Stimulated activated CD8-positive, alpha-beta memory T cell treated with anti-CD3 and anti-CD28 coated beads, Interleukin-15, amount 100 ng/mL, for 1 hour (primary cell): ENCODE data around the gene SLC4A4.

ENCODE experiments used
- DNase-seq: peaks from one replicate; pipeline ENCODE4 v3.0.0-alpha.2; 2020; ENCODE audit warnings: low read depth

The SLC4A4 gene

GRCh38 chr4:71540749-71541269 is 202.0 kb downstream of the SLC4A4 start:
- no peak for DNase-seq

DNA sequence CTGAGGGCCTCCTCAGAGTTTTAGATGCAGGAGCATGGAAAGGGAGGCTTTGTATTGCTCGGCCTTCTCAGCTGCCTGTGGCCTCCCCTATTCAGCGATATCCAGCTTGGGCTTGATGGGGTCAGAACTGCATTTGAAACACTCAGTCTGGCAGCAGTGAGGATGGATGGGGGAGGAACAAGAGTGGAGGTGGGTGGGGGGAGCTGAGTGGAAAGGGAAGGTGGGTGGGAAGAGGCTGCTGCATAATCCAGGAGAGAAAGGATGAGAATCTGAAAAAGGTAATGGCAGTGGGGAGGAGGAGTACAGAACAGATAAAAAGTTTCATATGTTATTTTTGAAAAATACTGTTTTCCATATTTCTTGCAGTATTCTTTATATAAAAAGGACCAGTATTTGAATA is 202.7 kb downstream of the SLC4A4 start:
- DNase-seq: no peak

DNA sequence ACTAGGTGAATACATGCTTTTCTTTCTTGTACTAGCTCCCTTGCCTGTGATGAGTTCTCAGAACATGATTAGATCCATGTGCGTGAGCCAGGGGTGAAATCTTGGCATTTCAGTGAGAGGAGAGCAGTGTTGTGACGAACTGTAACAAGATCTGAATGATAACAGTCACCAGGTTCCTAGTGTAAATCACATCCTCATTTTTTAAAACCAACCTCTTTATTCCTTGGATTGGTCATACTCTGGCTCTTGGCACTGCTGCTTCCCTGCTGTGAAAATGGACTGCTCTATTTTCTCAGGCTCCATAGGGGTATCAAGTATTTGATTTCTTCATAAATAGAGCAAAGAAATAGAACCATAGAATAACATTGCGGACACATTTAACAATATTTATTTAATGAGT is 206.3 kb downstream of the SLC4A4 start:
- DNase-seq: no peak

DNA sequence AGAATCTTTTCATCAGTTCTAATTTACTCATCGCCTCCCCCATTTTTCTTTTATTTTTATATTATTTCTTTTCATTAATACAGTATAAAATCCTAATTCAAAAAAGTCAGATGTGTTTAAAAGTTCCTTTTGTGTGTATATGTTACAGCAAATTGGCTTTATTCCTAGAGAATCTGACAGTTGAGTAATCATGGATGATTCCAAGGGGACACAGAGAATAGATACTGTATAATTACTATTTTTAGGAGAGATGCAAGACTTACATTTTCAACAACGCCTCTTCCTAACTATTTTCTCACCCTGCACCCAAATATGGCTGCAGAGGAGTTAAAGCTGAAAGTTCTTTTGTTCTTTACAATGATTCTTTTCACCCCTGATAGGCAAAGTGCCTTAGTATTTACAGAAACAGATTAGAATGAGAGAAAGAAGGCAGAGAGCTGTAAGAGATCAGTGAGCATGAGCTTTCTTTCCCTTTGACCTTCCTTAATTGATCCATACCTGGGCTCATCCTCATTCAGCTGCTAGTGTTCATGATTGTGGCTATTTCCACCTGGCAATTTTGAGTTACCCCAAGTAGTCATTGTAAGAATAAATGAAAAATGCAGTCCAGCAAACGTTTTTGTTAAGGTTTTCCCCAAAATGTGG is 210.8 kb downstream of the SLC4A4 start:
- DNase-seq: no peak

DNA sequence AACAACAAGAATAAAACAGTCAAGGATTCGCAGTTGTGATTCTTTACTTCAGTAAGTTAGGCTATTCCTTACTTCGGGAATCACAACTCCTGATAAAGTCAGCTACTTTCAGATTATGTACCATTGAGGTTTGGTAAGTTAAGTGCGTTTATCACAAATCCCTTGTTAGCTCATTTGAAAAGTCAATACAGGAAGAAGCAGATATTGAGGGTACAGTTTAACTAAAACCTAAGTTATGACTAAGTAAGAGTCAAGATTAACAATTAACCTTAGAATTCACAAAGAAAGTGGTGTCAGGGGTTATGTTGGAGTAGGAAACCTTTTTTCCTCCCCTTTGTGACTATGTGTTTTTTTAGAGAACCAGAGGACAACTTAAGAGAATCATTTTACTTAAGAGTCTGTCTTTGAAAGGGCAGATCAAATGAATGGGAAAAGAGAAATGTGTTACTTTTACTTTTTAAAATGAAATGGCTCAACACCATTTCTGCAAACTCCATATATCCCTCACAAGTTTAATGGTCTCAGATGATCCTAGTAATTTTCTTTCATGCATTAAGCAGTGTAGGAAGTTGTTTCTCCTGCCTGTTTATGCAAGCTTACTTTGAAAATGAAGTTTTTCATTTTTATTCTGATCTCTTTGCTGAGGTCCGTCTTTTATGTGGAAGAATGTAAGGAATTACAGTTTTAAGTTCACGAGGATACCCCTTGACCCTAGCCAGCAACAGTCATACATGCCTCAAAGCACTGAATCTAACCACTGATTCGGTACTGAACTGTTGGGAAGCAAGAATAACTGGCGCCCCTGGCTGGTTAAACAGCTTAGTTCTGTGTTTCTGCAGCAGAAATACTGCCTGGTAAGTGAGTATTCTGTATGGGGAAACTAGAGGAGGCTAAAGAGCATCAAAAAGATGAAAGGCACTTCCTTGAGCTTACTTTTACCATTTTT is 211.7 kb downstream of the SLC4A4 start:
- no peak for DNase-seq

- no peak for DNase-seq
These were observed 214.8 kb downstream of the SLC4A4 start for GRCh38 chr4:71553605-71554004.

DNA sequence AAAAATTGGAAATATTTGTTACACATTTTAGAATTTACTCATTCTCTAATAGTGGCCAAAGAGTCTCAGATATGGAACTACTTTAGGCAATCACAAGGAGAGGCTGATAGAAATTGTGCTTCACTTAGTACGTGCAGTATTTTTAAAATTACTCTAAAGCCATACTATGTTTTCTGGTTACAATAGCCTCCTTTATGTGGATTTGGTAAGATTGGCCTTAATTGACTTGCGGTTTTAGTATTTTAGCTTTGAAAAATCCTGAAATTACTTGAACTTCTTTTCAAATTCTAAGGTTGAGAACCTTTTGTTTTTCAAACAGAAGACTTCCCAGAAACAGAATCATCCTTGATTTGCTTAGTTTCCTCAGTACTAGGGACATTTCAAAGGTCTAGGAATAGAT is 215.2 kb downstream of the SLC4A4 start:
- no peak for DNase-seq

DNA sequence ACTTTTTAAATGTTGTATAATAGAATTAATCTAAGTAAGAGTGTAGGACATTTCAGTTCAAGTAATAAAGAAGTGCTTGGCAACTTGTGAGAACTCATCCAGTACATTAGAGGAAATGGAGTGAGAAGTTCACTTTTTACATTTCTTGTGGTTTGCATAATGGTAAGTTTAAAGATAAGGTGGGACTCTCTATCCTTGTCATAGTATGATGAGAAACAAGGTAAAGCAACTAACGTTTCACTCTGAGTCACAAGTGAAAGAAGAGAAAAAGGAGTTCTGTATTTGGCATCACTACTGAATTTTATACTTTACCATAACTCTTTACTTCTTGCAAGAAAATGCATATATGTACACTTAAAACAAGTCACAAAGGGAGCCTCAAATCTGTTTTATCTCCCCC is 219.4 kb downstream of the SLC4A4 start:
- DNase-seq: no peak

DNA sequence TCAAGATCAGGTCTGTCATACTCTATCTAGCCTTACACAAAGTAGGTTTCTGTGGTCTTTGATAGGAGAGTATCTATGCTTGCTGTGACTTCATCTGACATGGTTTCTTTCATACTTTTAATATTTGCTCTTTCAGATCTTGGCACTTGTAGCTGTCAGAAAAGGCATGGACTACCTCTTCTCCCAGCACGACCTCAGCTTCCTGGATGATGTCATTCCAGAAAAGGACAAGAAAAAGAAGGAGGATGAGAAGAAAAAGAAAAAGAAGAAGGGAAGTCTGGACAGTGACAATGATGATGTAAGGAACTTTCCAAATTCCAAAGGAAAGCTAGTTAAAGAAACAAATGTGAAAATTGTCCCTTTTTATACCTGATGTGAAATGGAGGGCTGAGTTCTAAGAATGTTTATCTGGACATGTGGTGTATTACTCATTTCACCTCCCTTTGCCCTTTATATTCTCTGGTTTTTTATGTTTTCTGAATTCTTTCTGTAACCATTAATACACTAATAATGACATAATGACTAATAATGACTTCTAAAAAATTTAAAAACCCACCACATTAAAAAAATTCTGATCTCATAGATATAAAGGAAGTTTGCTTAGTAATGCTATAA is 221.2 kb downstream of the SLC4A4 start:
- no peak for DNase-seq

GRCh38 chr4:71564775-71565174 is 226.0 kb downstream of the SLC4A4 start:
- DNase-seq: no peak

- DNase-seq: no peak
These were observed 228.0 kb downstream of the SLC4A4 start for GRCh38 chr4:71566856-71567255.

DNA sequence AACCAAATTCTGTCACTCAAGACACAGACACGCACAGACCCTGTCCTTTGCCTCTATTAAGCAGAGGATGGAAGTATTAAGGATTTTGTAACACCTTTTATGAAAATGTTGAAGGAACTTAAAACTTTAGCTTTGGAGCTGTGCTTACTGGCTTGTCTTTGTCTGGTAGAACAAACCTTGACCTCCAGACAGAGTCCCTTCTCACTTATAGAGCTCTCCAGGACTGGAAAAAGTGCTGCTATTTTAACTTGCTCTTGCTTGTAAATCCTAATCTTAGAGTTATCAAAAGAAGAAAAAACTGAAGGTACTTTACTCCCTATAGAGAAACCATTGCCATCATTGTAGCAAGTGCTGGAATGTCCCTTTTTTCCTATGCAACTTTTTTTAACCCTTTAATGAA is 229.3 kb downstream of the SLC4A4 start:
- DNase-seq: no peak

- DNase-seq: no peak
These were observed 231.7 kb downstream of the SLC4A4 start for GRCh38 chr4:71570492-71570891.

DNA sequence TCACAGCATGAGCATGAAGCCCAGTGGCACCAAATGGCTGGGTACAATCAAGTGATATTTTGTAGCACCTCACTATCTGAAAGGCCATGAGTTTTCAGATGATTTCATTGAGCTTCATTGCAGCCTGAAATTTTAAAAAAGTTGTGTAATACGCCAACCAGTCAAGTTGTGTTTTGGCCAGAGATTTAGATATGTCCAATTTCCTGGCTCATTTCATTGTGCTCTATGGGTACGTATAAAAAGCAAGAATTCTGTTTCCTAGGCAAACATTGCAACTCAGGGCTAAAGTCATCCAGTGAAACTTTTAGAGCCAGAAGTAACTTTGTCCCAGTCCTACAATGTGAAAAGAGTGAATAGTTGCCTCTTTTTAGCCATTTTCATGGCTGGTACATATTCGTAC is 232.5 kb downstream of the SLC4A4 start:
- no peak for DNase-seq

DNA sequence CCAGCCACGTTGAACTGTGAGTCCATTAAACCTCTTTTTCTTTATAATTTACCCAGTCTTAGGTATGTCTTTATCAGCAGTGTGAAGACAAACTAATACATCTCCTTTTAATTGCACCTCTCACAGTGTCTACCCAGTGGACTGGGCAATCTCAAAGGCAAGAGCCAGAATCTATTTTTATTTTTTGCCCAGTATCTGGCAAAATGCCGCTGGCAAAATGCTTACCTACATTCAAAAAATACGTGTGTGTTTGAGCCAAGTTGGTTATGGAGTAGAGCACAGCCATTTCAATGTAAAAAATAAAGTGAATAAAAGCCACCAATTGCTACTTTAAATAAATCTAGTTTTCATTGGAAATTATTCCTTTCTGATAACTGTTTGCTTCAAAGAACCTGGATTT is 245.2 kb downstream of the SLC4A4 start:
- DNase-seq: no peak

GRCh38 chr4:71584585-71584984 is 245.8 kb downstream of the SLC4A4 start:
- DNase-seq: no peak

DNA sequence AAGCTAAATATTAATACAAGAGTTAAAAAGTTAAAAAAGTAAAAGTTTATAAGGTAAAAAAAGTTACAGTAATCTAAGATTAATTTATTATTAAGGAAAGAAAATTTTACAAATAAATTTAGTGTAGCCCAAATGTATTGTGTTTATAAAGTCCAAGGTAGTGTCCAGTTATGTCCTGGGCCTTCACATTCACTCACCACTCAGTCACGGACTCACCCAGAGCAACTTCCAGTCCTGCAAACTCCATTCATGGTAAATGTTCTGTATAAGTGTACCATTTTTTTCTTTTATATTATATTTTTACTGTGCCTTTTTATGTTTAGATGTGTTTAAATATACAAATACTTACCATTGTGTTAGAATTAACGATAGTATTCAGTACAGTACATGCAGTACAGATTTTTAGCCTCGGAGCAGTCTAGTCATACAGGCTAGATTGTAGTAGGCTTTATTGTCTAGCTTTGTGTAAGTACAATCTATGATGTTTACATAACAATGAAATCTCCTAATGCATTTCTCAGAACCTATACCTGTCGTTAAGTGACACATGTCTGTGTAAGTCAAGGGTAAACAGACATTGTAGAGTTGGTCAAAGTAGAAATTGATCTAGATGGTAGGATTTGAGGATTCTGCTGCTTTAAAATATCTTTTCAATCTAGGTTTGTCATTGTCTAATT is 247.4 kb downstream of the SLC4A4 start:
- DNase-seq: no peak

DNA sequence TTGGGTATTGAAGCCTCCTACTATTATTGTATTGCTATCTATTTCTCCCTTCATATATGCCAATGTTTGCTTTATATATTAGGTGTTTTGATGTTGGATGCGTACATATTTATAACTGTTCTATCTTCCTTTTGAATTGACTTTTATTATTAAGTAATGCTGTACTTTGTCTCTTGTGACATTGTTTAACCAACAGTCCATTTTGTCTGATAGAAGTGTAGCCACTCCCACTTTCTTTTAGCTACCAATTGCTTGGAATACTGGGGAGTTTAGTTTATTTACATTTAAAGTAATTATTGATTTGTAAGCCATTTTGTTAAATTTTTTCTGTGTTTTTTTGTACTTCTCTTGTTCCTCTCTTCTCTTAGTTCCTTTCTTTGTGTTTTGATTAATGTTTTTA is 249.2 kb downstream of the SLC4A4 start:
- DNase-seq: no peak

GRCh38 chr4:71592793-71593192 is 254.0 kb downstream of the SLC4A4 start:
- DNase-seq: no peak

DNA sequence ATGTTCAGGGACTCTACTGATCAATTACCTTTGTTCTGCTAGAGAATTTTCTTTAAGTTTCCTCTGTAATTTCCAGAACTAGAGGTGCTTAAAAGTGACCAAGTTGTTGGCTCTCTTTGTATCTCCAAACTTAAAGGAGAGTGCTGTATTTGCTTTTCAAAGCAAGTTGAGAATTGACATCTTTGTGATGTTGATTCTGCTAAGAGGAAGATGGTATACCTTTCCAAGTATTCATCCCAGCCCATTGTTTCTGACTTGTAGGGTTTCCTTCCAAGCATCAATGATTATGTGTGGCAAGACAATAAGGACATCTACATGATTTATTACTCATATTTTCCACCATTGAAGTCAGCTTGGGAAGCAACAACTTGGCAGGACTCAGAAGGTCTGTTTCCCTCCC is 254.5 kb downstream of the SLC4A4 start:
- no peak for DNase-seq

GRCh38 chr4:71595576-71596108 is 256.8 kb downstream of the SLC4A4 start:
- no peak for DNase-seq

DNA sequence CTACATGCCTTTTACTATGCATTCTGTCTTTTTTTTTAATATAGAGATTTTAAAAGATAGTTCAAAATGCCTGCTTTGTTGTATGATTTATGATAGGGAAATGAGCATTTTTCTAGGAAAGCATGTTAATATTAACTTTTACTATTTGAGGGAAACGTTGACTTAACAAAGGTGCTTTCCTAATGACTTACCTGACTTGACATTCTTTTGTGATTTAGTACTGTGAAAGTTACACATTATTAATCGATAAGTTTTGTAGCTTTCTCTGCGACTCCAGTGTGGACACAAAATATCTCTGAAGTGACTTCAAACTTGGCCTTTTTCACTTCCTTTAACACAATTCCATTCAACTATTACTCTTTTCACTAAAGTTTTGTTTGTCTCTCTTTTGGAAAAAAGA is 260.8 kb downstream of the SLC4A4 start:
- DNase-seq: no peak
